Neutrophil (primary cell): ENCODE measurements around the gene MYO7A.

Experiments
- H3K27ac ChIP-seq: fragments of 200-600 bp; sonication (generic); 2 replicates; pipeline ENCODE4 v1.5.1; 2016; ENCODE audit warnings: mild to moderate bottlenecking, moderate library complexity
- H3K27me3 ChIP-seq: fragments of 200-600 bp; sonication (generic); 2 replicates; pipeline ENCODE4 v1.6.0; 2016; ENCODE audit warnings: mild to moderate bottlenecking
- H3K36me3 ChIP-seq: fragments of 200-600 bp; sonication (generic); 2 replicates; pipeline ENCODE4 v1.5.1; 2017
- H3K4me1 ChIP-seq, 2 experiments: fragments of 200-600 bp in 1 of 2; sonication (generic) in 1 of 2; 1 replicate in 1 of 2; 2 replicates in 1 of 2; pipeline versions ENCODE4 v1.5.1 to v1.6.1; 2013 to 2016; ENCODE audit warnings: low read depth in 1 of 2, low read length in 1 of 2, mild to moderate bottlenecking in 1 of 2, moderate library complexity in 1 of 2; ENCODE audit not compliant: control insufficient read depth in 1 of 2, insufficient read depth in 1 of 2
- H3K4me3 ChIP-seq, 2 experiments: fragments of 200-600 bp in 1 of 2; sonication (generic) in 1 of 2; 1 replicate in 1 of 2; 2 replicates in 1 of 2; pipeline ENCODE4 v1.5.1; 2013 to 2016; ENCODE audit warnings: low read depth in 1 of 2, low read length in 1 of 2, mild to moderate bottlenecking in 1 of 2, moderate library complexity in 1 of 2
- H3K9me3 ChIP-seq: fragments of 200-600 bp; sonication (generic); 2 replicates; pipeline ENCODE4 v1.5.1; 2016
- TF ChIP-seq, protein P1 (sequence below): fragments of 200-600 bp; sonication (generic); IDR thresholded peaks from 2 replicates; pipeline ENCODE4 v1.5.1; 2016; ENCODE audit warnings: antibody characterized with exemption

Gene MYO7A

DNA sequence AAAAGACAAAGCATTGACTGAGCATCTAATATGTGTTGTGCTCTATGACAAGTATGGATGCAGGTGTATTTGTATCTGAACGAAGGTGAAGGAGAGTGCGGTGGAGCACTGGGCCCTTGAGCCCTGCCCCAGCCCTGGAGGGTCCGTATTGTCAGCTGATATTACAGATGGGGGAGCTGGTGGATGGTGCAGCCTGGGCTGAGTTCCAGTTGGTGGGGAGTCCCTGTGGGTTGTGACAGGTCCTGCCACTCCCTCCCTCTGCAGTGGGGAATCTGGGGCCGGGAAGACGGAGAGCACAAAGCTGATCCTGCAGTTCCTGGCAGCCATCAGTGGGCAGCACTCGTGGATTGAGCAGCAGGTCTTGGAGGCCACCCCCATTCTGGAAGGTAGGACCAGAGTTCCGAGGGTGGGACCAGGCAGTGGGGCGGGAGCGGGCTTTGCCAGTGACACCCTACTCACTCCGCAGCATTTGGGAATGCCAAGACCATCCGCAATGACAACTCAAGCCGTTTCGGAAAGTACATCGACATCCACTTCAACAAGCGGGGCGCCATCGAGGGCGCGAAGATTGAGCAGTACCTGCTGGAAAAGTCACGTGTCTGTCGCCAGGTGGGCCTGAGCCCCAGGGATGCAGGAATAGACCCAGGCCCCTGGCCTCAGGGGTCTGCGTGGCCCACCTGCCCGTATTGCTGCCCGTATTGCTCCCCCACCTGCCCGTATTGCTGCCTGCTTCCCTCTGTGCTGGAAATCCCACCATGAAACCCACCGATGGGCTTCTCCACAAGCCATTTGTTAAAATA is 28.6 kb downstream of the MYO7A start:
- no peak overlapping the region for H3K4me3 ChIP-seq
- H3K4me1 ChIP-seq, result no peaks in the 10 kb centered on the region
- H3K27me3 ChIP-seq, result peaks cover 31% of the 10 kb centered on the region
- TF ChIP-seq, protein P1, sequence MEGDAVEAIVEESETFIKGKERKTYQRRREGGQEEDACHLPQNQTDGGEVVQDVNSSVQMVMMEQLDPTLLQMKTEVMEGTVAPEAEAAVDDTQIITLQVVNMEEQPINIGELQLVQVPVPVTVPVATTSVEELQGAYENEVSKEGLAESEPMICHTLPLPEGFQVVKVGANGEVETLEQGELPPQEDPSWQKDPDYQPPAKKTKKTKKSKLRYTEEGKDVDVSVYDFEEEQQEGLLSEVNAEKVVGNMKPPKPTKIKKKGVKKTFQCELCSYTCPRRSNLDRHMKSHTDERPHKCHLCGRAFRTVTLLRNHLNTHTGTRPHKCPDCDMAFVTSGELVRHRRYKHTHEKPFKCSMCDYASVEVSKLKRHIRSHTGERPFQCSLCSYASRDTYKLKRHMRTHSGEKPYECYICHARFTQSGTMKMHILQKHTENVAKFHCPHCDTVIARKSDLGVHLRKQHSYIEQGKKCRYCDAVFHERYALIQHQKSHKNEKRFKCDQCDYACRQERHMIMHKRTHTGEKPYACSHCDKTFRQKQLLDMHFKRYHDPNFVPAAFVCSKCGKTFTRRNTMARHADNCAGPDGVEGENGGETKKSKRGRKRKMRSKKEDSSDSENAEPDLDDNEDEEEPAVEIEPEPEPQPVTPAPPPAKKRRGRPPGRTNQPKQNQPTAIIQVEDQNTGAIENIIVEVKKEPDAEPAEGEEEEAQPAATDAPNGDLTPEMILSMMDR, result no peak
- H3K36me3 ChIP-seq, result no peaks in the 10 kb centered on the region
- H3K9me3 ChIP-seq, result no peaks in the 10 kb centered on the region
- no peak overlapping the region for H3K27ac ChIP-seq

DNA sequence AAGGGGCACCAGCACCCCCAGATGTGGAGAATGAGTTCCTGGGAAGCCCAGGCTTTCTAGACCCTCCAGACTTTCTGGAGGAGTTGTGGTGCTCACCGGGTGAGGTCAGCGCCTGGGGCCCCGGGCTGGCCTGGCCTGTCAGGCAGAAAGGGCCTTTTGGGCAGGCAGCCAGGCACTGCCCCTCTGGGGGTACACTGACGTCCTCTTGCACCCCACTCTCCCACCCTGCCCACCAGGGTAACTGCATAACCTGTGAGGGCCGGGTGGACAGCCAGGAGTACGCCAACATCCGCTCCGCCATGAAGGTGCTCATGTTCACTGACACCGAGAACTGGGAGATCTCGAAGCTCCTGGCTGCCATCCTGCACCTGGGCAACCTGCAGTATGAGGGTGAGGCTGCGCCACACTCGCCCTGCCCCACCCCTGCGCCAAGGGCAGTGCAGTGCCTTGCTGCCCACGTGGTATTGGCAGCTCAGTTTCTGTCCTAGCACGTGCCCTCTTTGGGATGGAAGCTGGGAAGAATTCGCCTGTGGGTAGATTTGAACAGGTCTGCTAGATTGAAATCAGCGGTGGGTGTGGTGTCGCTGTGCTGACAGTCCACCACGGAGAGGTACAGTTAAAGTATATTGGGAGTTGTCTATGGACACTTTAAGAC is 30.1 kb downstream of the MYO7A start:
- TF ChIP-seq, protein P1, result no peak
- peaks cover 16% of the 10 kb centered on the region for H3K27me3 ChIP-seq

DNA sequence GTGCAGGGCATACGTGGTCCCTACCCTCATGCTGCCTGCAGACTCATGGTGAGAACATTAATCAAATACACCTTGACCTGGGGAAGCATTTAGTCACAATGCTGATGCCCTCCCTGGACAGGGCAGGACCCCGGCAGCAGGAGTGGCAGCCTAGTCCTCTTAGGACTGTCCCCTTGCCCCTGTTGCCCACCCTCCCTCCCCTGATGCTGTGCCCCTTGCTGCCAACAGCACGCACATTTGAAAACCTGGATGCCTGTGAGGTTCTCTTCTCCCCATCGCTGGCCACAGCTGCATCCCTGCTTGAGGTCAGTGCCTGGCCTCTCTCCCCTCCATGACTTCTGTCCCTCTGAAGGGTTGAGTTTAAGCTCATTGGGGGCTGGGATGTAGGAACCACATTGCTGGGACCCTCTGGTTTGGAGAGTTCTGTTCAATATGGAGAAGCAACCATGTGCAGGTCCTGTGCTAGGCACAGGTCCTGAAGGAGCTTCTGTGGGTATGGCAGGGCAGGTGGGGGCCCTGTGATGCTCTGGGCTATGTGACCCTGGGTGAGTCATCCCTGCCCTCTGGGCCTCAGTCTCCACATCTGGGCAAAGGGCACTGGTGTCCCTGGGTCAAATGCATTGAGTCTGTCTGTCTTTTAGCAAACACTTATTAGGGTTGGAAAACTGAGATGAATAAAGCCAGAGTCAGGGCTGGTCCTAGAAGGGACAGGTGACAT is 31.3 kb downstream of the MYO7A start:
- Histone ChIP-seq H3K36me3 (no peaks in the 10 kb centered on the region), H3K9me3 (no peaks in the 10 kb centered on the region), H3K27me3 (peaks cover 4% of the 10 kb centered on the region), H3K4me3 (no peak overlapping the region), H3K4me1 (no peaks in the 10 kb centered on the region), H3K27ac (no peak overlapping the region)
- TF ChIP-seq, protein P1, result no peak

More for the DNA sequence above, 30.1 kb downstream of the MYO7A start:
- H3K9me3 ChIP-seq, result no peaks in the 10 kb centered on the region
- no peaks in the 10 kb centered on the region for H3K4me1 ChIP-seq
- no peak overlapping the region for H3K27ac ChIP-seq
- H3K4me3 ChIP-seq, result no peak overlapping the region
- no peaks in the 10 kb centered on the region for H3K36me3 ChIP-seq

DNA sequence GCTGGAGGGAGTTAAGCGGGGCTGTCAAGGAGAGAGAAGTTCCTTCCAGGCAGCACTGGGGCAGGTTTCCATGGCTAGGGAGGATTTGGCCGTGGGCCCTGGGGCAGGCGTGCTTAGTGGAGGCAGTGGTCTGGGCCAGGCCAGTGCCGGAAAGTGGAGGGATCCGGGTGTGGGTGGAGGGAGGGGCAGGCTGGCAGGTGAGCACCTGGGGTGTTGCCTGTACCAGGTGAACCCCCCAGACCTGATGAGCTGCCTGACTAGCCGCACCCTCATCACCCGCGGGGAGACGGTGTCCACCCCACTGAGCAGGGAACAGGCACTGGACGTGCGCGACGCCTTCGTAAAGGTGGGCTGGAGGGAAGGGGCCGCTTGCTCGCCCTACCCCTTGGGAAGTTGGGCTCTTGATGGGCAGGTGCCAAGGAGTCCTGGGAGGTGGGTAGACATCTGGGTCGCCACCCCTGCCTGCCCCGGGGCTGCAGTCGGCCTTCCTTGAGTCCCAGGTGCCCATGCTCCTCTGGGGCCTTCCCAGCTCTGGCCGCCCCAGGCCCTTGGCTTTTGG is 32.0 kb downstream of the MYO7A start:
- TF ChIP-seq, protein P1, result no peak
- H3K27me3 ChIP-seq, result no peaks in the 10 kb centered on the region
- no peaks in the 10 kb centered on the region for H3K4me1 ChIP-seq
- no peaks in the 10 kb centered on the region for H3K9me3 ChIP-seq
- H3K36me3 ChIP-seq, result no peaks in the 10 kb centered on the region
- no peak overlapping the region for H3K27ac ChIP-seq
- H3K4me3 ChIP-seq, result no peak overlapping the region

DNA sequence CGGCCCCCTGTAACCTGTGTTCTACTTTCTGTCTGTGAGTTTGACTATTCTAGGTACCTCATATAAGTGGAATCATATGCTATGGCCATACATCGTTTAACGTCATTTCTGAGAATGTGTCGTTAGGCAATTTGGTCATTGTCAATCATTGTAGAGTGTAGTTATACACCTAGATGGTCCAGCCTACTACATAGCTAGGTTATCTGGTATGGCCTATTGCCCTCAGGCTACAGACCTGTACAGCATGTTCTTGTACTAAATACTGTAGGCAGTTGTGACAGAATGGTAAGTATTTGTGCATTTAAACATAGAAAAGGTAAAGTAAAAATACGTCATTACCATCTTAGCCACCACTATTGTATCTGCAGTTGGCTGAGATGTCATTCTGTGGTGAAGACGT is 35.2 kb downstream of the MYO7A start:
- TF ChIP-seq, protein P1, result no peak
- H3K27ac ChIP-seq, result no peak overlapping the region
- H3K36me3 ChIP-seq, result no peaks in the 10 kb centered on the region
- H3K27me3 ChIP-seq, result no peaks in the 10 kb centered on the region
- H3K4me1 ChIP-seq, result no peaks in the 10 kb centered on the region
- no peaks in the 10 kb centered on the region for H3K9me3 ChIP-seq
- H3K4me3 ChIP-seq, result no peak overlapping the region
